Myocyte (in vitro differentiated cells): ENCODE data around the gene PPP4R4. TPM values are rescaled to one million over a fixed set of nuclear protein-coding genes. Genes with fewer than 3 reads are reported as not detected.

Experiments
- total RNA-seq: library from RNA; depleted of rRNA; stranded (reverse); fragments of >200 nt; gene quantifications from 2 replicates; pipeline ENCODE4 v1.2.3, GENCODE V29; 2014

The PPP4R4 gene
- total RNA-seq, 1 donor from 2014 or later = 0.75 TPM

Other genes starting within 250 kb of the PPP4R4 start
- gene FAM181A, start 247.0 kb upstream of the PPP4R4 start, total RNA-seq = not detected in 2 replicates
- gene ASB2, start 197.8 kb upstream of the PPP4R4 start, total RNA-seq = 0.73 and 8.9 TPM in 2 replicates
- not detected in 2 replicates for gene CCDC197, start 177.0 kb upstream of the PPP4R4 start, total RNA-seq
- gene OTUB2, start 148.0 kb upstream of the PPP4R4 start, total RNA-seq = 0.48 and 1.1 TPM in 2 replicates
- 156 and 161 TPM in 2 replicates for gene DDX24, start 93.1 kb upstream of the PPP4R4 start, total RNA-seq
- 5.6 and 10.3 TPM in 2 replicates for gene IFI27L1, start 93.0 kb upstream of the PPP4R4 start, total RNA-seq
- 2.5 and 5.8 TPM in 2 replicates for gene IFI27, start 63.6 kb upstream of the PPP4R4 start, total RNA-seq
- gene IFI27L2, start 44.7 kb upstream of the PPP4R4 start, total RNA-seq = 34.8 and 42.6 TPM in 2 replicates
- not detected in 2 replicates for gene SERPINA10, start 118.9 kb downstream of the PPP4R4 start, total RNA-seq
- not detected in 2 replicates for gene SERPINA6, start 149.0 kb downstream of the PPP4R4 start, total RNA-seq
- gene SERPINA2, start 192.4 kb downstream of the PPP4R4 start, total RNA-seq = not detected in 2 replicates
- not detected in 2 replicates for gene SERPINA1, start 214.3 kb downstream of the PPP4R4 start, total RNA-seq